ENCODE results near the gene MYORG.
"Not testable (repeated sequence)": the region's sequence is repeated elsewhere in the genome, so short reads cannot be mapped to it uniquely, and the experiment has no call there.

The MYORG gene

DNA sequence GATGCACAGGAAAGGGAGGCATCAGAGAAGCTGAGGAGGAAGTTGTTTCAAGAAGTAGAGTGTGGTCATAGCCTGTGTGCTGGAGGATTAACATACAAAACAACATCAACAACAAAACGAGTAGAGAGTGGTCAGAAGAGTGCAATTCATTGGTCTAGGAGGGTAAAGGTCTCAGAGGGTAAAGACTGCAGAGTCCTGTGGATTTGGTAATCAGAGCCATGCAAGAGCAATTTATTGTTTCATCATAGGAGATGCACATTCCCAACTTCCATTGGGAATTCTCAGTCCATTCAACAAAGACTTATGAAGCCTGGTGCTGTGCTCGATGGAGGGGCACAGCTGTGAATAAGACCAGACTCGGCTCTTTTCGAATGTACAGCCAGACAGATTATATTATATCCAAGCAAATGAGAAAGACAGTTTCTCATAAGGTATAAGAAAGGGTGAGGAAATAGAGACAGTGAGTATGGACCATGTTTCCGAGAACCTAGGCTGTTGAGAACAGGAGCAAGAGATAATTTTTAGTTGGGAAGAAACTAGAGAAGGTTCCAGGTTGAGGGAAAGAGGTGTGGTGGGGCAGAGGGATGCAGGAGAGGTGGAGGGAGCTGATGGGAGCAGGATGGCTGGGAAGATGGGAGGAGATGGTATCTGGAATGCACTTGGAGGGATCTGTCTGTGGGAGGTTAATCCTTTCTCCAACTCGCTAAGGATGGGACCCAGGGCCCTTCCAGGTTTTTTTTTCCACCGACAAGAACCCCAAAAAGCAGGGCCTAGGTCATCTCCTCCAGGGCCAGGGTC lies 7.9 kb upstream of the MYORG start:
- DNase-seq: no peak

DNA sequence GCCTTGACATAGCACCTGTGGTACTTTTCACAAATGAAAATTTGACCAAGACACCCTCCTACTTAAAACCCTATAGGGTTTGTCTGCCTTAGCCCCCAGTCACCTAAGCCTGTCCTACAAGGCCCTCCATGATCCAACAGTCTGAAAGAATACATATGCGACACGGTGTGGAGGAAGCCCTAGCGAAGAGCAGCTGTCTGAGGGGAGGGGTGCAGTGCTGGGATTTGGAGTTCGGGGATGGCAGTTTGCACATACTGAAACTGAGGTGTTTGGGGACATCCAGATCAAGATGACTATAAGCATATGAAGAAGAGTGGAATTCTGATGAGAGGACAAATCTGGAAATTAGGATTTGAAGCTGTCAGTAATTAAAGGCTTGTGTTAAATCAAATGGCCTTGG lies 7.2 kb upstream of the MYORG start:
- DNase-seq: no peak

DNA sequence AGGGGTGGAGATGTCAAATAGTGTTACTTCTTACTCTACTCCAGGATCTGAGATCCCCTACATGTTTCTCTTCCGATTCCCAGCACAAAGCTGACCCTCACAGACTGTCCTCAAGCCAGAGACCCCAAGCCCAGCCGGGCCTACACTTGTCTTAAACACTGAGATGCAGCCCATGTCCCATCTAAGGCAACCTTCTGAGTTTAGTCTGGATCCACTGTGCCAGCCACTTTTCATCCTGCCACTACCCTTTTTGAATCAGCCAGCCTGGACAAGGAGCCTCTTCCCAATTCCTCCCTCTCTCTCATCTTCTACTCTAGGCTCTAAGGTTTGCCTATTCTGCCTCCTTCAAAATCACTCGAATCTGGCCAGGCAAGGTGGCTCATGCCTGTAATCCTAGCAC lies 6.2 kb upstream of the MYORG start:
- no peak for DNase-seq

DNA sequence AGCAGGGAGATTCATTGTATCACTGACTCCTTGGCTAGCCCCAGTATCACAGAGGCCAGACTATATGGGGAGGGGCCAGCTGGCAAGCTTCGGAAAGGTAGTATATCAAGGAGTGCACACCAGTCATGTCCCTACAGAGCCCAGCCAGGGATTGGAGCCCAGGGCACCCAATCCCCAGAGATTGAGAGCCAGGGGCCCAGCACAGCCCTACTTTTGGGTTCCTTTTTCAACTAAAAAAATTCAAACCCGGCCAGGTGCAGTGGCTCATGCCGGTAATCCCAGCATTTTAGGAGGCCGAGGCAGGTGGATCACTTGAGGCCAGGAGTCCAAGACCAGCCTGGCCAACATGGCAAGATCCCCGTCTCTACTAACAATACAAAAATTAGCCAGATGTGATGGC lies 5.4 kb upstream of the MYORG start:
- DNase-seq: no peak

DNA sequence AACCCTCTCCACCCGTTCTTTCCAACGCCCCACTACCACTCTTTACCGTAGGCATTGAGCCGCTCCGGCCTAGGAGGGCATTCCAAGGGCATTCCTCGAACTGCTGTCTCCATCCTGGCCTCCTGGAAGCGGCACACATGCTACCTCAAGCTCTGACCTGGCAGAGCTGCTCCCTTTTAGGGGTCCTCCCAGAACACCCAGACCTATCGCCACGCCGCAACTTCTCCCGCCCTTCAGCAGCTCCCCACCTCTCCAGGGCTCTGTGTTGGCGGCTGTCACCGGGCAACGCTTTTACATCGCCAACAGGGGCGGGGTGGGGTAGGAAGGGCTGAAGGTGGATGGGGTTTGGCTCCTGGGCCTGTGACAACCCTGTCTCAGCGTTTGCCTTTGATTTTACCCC lies 4.6 kb upstream of the MYORG start:
- DNase-seq: no peak

DNA sequence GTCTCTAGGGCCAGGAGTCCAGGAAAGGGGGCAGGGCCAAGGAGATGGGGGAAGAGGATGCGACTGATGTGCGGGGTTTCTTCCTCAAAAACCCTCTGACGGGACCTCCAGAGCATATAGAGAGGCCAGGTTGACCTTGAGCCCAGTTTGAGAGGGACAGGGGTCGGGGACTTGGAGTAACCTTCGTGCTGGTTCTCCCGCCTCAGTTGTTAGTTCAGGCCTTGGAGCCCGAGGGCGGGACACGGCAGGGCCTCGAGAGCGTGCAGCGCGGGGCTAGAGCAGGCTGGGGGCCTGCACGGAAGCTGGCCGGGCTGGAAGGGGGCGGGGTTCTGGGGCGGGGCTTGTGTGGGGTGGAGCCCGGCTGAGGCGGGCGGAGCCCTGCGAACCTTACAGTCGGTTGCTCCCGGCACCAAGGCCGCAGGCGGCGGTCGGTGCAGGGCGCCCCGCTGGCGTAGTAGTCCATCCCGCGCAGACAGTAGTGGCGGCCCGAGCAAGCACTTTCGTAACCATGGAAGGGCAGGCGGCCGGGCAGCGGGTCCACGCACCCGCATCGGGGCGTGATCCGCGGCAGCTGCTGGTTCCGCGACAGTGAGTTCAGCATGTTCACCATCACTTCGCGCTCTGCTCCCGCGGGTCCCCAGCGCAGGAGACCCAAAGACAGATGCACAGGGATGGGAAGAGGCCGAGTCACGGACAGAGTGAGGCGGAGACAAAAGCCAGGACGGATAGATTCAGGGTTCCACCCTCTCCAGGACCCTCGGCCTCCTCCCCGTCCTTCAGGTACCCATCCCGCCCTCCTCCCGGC lies 4.0 kb upstream of the MYORG start:
- peak; percentile 17 to 24 for DNase-seq

DNA sequence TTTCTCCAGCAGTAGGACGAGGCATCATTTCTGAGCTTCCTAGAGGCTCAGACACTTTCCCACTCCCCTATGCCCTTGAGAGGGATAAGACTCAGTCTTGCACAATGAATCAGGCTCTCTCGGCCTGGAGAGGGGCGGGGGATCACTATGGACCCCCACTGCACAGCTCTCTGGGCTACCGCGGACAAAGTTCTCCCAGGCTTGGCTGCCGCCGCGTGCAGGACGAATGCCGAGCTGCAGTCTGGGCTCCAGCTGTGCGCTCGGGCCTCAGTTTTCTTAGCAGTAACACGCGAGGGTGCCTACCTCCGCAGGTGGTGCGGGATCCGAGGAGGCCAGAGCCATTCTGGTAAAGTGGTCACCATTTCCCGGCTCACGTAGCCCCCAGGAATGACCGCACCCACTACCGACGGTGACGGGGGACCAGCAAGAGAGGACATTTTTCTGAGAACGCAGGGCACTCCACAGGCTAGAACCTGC lies 3.4 kb upstream of the MYORG start:
- no peak for DNase-seq

DNA sequence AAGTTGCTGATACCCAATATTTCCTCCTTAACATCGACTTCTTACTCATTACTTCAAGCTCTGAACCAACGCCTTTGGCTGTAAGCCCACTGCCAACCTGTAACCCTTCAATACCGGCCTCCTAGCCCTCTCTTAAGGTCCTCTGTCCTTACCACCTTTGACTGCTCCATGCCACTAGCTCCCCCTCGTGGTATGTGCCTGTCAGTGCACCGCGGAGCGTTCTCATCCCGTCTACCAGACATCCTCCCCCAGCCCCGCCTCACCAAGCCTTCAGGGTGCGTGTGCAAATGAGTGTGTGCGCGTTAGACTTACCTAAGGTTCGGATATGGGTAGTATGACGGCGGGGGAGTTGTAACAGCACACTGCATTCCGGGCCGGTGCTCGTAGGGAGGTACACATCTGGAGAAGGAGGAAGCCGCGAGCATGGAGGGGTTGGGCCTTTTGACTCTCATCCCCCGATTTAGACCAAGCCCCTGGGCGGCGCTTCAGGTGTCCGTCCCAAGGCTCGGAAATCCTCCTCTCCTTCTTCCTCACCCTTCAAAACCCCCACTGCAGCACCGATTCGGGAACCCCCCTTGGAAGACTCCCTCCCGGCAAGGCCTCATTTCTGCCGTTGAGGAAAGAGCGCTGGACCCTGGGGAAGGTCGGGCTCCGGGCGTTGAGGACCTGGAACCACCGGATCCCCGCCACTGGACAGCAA lies 2.8 kb upstream of the MYORG start:
- peak; percentile 68 to 88 for DNase-seq

DNA sequence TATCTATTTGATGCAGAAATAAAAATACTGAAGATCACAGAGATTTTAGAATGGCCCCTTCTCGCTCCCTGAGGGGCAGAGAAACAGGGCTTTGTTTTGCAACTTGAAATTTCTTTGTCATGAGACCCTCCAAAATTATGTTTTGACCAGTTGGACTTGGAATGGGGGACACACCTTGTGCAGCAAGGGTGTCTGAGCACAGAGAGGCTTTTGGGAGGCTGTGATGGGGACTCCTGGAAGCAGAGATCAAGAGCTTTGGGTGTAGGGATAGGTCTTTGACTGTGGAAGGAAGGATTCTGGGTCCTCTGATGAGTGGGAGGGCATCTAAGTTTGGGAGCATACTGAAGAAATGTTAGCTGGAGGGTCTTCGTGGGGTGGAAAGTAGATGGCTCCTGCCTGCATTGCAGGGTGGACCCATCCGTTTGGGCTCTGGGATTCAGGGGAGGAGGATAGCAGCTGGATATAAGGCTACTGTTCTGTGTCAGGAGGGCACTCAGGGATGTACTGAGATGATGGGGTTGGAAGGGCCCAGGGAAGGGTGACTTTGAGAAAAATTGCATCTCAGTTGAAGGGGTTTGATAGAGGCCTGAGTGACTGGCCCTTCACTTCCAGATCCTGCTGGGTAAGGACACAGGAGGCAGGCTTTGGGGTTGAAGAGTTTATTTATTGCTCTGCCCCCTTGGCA lies 1.8 kb upstream of the MYORG start:
- no peak for DNase-seq

DNA sequence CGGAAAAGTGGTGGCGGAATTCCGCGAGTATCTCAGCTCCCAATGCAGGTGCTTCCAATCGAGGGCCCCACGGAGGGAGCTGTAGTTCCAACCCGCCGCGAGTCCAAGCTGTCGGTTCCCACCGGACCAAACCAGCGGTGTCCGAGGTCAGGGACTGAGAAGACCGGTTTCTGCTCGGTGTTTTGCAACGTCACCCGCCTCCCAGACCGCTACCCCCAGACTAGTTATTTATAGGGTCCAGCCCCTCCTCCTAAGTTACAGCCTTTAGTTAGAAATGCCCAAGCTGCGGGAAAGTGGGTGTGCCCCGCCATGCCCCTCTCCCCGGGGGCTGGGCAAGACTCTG lies 677 bp upstream of the MYORG start:
- DNase-seq: no peak

DNA sequence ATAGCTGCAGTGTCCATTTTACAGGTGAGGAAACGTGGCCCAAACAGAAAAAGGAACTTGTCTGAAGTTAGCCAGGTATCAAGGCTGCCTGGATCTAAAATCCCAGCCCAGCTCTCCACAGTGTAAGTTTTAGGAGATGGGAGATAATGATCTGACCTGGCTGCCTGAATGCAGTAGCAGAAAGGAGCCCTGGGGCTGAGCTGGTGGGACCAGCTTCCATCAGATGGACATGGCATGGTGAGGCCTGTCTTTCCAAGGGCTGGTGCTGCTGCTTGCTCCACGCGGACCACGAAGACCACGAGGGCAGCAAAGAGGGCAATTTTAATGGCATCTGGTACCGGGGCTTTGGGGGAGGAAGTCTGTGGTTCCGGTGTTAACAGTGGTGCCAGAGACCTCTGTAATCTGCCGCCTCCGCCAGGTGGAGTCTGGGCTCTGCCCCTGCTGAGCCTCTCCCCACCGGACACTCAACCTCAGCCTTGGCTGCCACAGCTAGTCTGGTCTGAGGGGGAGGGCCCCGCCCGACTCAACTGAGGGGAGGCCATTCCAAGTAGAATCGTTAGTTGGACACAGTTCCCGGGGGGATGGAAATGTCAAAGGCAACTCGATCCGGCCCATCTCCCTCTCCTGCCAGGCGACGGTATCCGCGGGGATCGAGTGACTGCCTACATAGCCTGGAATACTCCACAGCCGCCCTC lies 650 bp downstream of the MYORG start:
- DNase-seq: peak in 1 of 2 experiments; percentile 20

DNA sequence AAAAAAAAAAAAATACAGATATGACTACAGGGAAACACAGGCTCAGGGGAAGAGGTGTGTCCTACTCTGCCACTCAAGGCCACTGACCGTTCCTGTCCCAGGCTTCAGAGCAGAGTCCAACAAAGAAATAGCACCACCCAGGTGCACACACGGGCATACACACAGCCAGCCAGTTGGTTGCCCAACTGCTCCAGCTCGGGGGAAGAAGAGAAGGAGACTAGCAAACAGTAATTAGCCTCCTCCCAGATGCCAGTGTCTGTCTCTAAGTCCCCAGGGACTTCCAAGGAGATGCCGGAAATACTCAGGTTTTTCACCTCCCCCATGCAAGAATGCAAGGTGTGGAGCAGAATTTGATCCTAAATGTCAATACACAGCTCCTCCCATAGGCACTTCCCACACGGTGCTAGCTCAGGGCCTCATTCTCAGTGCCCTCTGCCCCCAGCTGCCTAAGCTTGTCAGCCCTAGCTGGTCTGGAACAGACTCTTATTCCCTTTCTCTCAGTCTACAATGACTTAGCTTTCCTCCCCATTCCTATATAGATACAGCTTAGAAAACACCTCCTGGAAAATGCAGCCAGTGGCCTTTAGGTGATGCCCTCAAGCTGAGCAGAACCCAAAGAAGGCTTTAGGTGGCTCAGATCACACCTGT lies 1.7 kb downstream of the MYORG start:
- DNase-seq: no peak

DNA sequence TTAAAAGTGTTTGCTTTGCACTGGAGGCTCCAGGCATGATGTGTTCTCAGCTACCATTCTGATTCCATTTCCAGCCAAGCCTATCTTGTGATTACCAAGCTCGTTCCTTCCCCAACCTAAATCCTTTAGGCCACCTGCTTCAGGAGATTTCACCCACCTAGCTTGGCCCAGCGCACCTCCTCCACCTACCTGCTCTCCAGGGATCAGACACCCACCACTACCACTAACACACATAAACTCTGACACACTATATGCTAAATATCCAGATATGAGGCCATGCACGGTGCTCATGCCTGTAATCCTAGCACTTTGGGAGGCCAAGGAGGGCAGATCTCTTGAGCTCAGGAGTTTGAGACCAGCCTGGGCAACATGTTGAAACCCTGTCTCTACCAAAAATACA lies 2.4 kb downstream of the MYORG start:
- no peak for DNase-seq

DNA sequence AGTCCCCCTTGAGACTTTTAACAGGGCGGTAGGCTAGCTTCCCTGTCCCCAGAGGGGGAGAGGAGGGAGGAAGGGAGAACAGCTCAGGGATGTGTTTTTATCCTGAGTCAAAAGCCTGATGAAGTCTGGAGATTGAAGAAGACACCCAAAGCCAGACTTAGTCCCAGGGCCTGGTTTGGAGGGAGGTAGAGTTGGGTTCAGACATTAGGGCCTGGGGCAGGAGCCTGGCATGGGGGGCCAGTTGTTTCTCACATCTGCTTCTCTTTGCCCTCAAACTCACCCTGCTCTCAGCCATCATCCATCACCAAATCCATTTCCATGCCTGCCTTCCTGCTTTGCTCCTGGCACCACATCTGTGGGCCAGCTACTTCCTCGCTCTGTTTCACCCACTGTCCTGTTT lies 2.9 kb downstream of the MYORG start:
- DNase-seq: no peak

DNA sequence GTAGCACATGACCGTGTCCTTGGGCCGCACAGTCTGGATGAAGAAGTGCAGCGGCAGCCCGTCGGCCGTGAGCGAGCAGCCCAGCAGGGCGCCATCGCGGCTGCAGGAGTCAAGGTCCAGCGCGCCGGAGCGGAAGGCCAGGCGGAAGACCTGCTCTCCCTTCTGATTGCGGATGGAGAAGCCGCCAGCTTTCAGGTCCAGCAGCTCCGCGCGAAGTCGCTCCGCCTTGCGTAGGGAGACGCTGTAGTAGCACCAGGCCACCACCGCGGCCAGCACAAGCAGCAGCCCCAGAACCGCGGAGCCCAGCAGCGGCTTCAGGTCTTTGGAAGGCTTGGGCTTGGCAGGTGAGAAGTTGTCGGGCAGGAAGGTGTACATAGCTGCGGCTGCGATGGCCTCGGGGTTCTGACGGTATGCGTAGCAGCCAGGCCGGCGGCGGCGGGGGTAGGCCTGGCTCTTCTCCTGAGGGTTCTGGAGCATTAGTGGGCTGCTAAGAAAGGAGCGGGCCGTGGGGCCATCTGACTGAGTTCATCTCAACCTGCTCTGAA lies 4.2 kb downstream of the MYORG start:
- no peak for DNase-seq

DNA sequence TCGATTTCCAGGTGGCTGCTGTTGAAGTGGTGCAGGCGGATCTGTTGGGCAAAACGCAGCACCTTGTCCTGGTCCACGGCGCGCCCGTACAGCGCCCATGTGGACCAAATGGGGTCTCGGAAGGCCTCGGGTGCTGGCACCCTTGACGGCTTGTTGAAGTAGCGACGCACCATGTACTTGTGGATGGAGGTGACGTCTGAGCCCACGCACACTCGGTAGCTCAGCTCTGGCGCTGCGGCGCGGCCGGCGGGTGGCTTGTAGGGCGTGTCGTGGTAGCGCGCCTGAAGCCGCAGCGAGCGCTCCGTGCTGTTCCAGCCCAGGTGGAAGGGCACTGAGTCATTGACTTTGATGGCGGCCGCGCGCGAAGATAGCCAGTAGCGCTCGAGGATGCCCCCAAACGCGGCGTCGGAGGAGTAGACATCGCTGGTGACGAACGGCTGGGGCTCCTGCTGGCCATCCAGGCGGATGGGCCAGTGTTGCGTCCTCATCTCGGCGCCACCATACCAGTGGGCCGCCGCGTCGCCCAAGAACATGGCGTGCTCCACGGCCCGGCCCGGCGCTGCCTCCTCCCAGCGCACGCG lies 4.7 kb downstream of the MYORG start:
- DNase-seq: no peak

DNA sequence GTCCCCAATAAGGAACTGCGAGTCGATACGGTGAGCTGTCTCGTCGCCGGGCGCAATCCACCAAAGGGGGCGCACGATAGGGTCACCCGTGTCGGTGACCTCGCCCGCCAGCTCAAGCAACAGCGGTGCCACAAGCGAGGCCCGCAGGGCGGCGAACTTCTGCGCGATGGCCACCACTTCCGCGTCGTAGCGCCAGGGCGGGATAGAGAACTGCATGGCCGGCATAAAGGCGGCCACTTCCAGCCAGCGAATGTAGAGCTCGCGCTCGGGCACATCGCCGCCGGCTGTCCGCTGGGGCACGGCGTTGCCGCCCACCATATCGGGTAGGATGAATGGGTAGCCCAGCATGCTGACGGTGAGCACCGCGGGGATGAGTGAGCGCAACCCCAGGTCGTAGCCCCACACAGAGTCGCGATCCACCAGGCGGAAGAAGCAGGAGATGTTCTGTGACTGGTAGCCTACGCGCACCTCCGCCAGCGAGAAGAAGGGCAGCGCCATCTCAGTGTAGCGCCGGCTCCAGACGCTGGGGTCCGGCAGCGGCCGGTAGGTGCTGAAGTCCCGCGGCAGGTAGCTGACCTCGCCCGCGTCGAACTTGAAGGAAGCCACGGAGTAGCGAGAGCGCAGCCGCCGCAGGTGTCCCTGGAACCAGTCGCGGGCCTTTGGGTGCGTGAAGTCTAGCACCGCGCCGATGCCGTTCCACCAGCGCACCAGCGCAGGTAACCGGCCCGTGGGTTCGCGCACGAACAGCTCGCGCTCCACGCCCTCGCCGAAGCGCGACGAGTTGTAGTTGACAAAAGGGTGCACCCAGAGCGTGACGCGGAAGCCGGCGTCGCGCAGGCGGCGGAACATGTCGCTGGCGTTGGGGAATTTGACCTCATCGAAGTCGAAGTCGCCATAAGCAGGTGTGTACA lies 5.5 kb downstream of the MYORG start:
- no peak for DNase-seq

DNA sequence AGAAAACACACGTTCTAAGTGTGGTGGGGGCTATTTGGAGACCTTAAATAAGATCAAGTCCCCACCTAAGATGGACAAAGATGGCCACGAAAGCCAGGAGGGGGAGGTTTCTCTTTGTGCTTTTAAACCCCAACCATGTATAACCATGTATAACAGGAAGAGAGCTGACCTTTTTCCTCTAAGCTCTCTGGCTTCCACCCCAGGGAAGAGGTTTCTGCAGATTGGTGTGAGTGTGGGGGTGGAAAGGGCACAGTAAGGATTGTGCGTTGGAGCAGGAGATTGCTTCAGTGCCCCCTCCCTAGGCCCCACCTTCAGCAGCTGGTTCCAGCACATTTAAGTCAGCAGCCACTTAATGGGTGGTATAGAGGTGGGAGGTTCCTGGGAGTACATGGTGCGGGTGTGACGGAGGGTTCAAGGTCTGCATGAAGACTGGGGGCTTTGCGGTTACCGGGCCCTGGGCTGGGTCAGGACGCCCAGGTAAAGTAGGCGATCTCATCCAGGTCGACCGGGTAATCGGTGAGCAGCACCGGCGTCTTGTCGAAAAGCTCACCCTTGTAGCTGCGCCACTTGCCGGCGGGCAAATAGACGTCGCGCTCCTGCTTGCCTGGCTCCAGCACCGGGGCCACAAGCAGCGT lies 6.2 kb downstream of the MYORG start:
- DNase-seq: no peak

DNA sequence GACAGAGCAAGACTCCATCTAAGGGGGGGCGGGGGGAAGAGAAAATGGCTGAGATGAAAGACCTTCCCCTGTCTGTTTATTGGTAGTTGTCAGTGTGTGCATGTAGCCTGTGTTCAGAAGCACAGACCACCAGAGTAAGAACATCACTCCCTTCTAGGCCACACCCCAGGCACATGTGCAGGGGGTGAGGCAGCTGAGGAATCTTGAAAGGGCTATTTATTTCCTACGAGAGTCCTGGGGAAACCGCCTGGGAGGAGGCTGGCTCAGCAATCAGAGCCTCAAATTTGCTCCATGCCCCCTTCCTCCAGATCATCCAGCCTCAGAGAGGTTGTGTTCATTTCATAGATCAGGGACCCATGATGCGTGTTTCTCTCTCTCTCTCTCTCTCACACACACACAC lies 7.1 kb downstream of the MYORG start:
- no peak for DNase-seq

DNA sequence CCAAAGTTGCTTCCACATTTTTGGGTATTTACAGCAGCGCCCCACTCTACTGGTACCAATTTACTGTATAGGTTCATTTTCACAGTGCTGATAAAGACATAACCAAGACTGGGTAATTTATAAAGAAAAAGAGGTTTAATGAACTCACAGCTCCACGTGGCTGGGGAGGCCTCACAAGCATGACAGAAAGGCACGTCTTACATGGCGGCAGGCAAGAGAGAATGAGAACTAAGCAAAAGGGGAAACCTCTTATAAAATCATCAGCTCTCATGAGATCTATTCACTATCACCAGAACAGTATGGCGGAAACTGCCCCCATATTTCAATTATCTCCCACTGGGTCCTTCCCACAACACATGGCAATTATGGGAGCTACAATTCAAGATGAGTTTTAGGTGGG lies 7.9 kb downstream of the MYORG start:
- not testable (repeated sequence) for DNase-seq
